Stimulated activated effector memory CD8-positive, alpha-beta T cell treated with anti-CD3 and anti-CD28 coated beads, Interleukin-12 subunit alpha, Interleukin-12 subunit beta, amount 100 ng/mL, for 72 hours (primary cell): ENCODE data around the gene FAM76A.

Experiments used
- ATAC-seq: fragments of 150-1000 bp; cut with Tn5 transposase; 2 replicates; pipeline ENCODE4 v1.10.0; 2021
- DNase-seq, 2 donors: peaks; one replicate each; pipeline ENCODE4 v3.0.0; 2021 to 2022; ENCODE audit warnings: low spot score in 2 of 2
- H3K27ac Mint-ChIP-seq: one replicate; pipeline ENCODE4 v1.8.0; 2022; ENCODE audit warnings: mild to moderate bottlenecking, mixed read lengths
- H3K36me3 Mint-ChIP-seq: one replicate; pipeline ENCODE4 v1.8.0; 2022; ENCODE audit warnings: mild to moderate bottlenecking, mixed read lengths
- H3K4me1 Mint-ChIP-seq: one replicate; pipeline ENCODE4 v1.8.0; 2022; ENCODE audit warnings: mixed read lengths
- H3K4me3 Mint-ChIP-seq: one replicate; pipeline ENCODE4 v1.8.0; 2022; ENCODE audit warnings: mild to moderate bottlenecking, mixed read lengths
- H3K9me3 Mint-ChIP-seq: one replicate; pipeline ENCODE4 v1.8.0; 2022; ENCODE audit warnings: mixed read lengths

The FAM76A gene

GRCh38 chr1:27713139-27713725 lies 12.5 kb upstream of the FAM76A start:
- Mint-ChIP-seq H3K9me3 (peaks cover 9% of the 10 kb centered on the region), H3K4me3 (no peak overlapping the region), H3K27ac (no peak overlapping the region), H3K36me3 (no peaks in the 10 kb centered on the region), H3K4me1 (peaks cover 7% of the 10 kb centered on the region)
- ATAC-seq (no peak), DNase-seq (no peak)

- Mint-ChIP-seq H3K4me1 (peaks cover 7% of the 10 kb centered on the region), H3K27ac (no peak overlapping the region), H3K36me3 (no peaks in the 10 kb centered on the region), H3K9me3 (peaks cover 9% of the 10 kb centered on the region), H3K4me3 (no peak overlapping the region)
- ATAC-seq: no peak
- no peak for DNase-seq
These were observed 11.8 kb upstream of the FAM76A start for GRCh38 chr1:27713869-27714513.

- DNase-seq (no peak), ATAC-seq (no peak)
- Mint-ChIP-seq H3K4me1 (peaks cover 7% of the 10 kb centered on the region), H3K36me3 (no peaks in the 10 kb centered on the region), H3K4me3 (no peak overlapping the region), H3K9me3 (peaks cover 9% of the 10 kb centered on the region), H3K27ac (no peak overlapping the region)
These were observed 9.4 kb upstream of the FAM76A start for GRCh38 chr1:27716262-27716895.

- no peak overlapping the region for H3K4me3 Mint-ChIP-seq
- peaks cover 7% of the 10 kb centered on the region for H3K4me1 Mint-ChIP-seq
- DNase-seq (no peak), ATAC-seq (no peak)
- no peaks in the 10 kb centered on the region for H3K36me3 Mint-ChIP-seq
- peaks cover 9% of the 10 kb centered on the region for H3K9me3 Mint-ChIP-seq
- H3K27ac Mint-ChIP-seq: peak overlapping the region; percentile 1
These were observed 6.2 kb upstream of the FAM76A start for GRCh38 chr1:27719286-27720251.

GRCh38 chr1:27724961-27725373 lies 794 bp upstream of the FAM76A start:
- ATAC-seq (no peak), DNase-seq (no peak)
- H3K9me3 Mint-ChIP-seq: no peaks in the 10 kb centered on the region
- peaks cover 10% of the 10 kb centered on the region for H3K4me1 Mint-ChIP-seq
- H3K27ac Mint-ChIP-seq: peak overlapping the region; percentile 99
- H3K36me3 Mint-ChIP-seq: peaks cover 18% of the 10 kb centered on the region
- peak overlapping the region; percentile 80 for H3K4me3 Mint-ChIP-seq

DNA sequence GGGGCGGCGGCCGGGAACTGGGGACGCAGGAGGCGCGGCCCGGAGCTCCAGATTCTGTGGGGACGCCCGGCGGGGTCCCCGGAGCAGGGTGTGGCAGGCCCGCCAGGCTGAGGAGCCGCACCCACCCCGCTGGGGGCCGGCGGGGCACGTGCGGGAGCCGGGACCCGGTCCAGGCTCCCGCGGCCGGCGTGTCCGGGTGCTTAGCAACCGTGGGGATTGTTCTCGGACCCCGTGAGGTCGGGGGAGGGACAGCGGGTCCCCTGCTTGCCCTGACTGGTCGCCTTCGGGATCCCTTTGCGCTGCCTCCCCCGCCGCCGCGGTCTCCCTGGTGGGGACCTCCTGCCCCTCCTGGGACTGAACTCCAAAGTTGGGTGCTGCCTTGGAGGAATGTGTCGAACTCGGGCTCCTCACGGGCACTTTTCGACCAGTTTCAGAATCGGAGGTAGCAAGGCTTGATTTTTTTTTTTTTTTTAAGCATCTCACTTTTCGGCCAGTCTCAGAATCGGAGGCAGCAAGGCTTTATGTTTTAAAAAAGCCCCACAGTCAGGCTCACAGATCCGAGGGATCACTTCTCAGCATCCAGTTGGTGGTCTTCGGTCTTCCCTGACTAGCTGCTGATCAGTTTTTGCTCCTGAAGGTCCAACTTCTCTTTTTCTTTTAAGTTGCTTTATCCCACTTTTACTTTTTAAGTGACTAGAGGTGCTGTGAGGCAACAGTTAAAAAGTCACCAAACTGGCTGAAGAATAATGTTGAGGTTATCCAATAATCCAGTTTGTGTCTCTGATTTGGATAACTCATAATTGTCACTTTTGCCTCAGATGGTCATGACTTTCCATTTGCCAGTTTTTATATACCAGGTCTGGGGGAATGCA lies 648 bp downstream of the FAM76A start:
- peaks cover 32% of the 10 kb centered on the region for H3K36me3 Mint-ChIP-seq
- peak; percentile 40 to 80 for DNase-seq
- H3K27ac Mint-ChIP-seq: peak overlapping the region; percentile 61
- H3K4me3 Mint-ChIP-seq: peak overlapping the region; percentile 80
- no peaks in the 10 kb centered on the region for H3K9me3 Mint-ChIP-seq
- H3K4me1 Mint-ChIP-seq: peaks cover 10% of the 10 kb centered on the region
- peak; percentile 14 for ATAC-seq

DNA sequence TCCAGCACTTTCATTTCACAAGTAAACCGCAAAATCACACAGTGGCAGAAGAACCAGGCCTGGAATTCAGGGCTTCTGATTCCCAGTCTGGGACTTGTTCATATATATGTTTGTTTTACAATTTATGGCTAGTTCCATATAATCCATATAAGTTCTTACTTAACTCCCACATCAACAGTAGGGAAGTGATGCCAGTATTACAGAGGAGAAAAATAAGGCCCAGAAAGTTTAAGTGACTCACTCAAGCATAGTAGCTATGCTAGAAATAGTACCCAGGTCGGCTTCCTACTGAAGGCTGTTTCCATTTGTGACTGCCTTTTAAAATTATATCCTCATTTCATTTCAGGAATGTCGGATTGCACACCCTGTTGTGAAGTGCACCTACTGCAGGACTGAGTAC lies 1.4 kb downstream of the FAM76A start:
- Mint-ChIP-seq H3K4me1 (peaks cover 10% of the 10 kb centered on the region), H3K9me3 (no peaks in the 10 kb centered on the region), H3K36me3 (peaks cover 40% of the 10 kb centered on the region), H3K4me3 (peak overlapping the region; percentile 80), H3K27ac (peak overlapping the region; percentile 61)
- ATAC-seq: no peak
- no peak for DNase-seq

DNA sequence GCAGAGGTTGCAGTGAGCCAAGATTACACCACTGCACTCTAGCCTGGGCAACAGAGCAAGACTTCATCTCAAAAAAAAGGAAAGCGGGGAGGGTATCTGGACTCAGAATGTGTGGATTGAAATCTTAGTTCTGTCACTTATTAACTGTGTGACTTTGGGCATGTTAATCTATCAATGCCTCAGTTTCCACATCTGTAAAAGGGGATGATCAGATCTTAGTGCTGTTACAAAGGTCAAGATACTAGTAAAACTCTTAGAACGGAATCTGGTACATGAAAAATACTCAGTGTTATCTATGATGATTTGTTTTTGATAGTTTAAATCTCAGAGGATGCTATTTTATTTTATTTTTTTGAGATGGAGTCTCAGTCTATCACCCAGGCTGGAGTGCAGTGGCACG lies 10.5 kb downstream of the FAM76A start:
- H3K4me1 Mint-ChIP-seq: no peaks in the 10 kb centered on the region
- DNase-seq: no peak
- no peaks in the 10 kb centered on the region for H3K9me3 Mint-ChIP-seq
- no peak overlapping the region for H3K4me3 Mint-ChIP-seq
- peak overlapping the region; percentile 52 for H3K27ac Mint-ChIP-seq
- H3K36me3 Mint-ChIP-seq: peaks cover 61% of the 10 kb centered on the region
- ATAC-seq: no peak

- no peaks in the 10 kb centered on the region for H3K9me3 Mint-ChIP-seq
- peaks cover 28% of the 10 kb centered on the region for H3K36me3 Mint-ChIP-seq
- no peak overlapping the region for H3K4me3 Mint-ChIP-seq
- no peak for ATAC-seq
- no peak for DNase-seq
- H3K27ac Mint-ChIP-seq: no peak overlapping the region
- no peaks in the 10 kb centered on the region for H3K4me1 Mint-ChIP-seq
These were observed 15.4 kb downstream of the FAM76A start for GRCh38 chr1:27741121-27741520.

DNA sequence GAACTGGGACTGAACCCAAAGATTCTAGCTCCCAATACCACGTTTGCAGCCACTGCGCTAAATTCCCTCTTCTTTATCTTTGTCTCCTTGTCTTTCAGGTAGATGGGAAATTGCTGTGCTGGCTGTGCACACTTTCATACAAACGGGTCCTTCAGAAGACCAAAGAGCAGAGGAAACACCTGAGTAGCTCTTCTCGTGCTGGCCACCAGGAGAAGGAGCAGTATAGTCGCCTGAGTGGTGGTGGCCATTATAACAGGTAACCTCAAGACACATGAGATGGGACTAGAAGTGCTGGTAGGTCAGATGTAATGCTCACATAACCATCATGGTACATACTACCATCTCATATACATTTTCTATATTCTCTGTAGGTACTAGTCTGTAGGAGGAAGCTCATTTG lies 18.8 kb downstream of the FAM76A start:
- H3K4me3 Mint-ChIP-seq: no peak overlapping the region
- H3K36me3 Mint-ChIP-seq: peaks cover 31% of the 10 kb centered on the region
- no peaks in the 10 kb centered on the region for H3K4me1 Mint-ChIP-seq
- no peaks in the 10 kb centered on the region for H3K9me3 Mint-ChIP-seq
- DNase-seq: no peak
- no peak for ATAC-seq
- H3K27ac Mint-ChIP-seq: no peak overlapping the region

- Mint-ChIP-seq H3K27ac (peak overlapping the region; percentile 1), H3K36me3 (peaks cover 40% of the 10 kb centered on the region), H3K4me1 (no peaks in the 10 kb centered on the region), H3K9me3 (no peaks in the 10 kb centered on the region), H3K4me3 (no peak overlapping the region)
- ATAC-seq (no peak), DNase-seq (no peak)
These were observed 19.7 kb downstream of the FAM76A start for GRCh38 chr1:27745466-27745865.

- no peak for ATAC-seq
- Mint-ChIP-seq H3K4me3 (no peak overlapping the region), H3K4me1 (no peaks in the 10 kb centered on the region), H3K36me3 (peaks cover 75% of the 10 kb centered on the region), H3K9me3 (no peaks in the 10 kb centered on the region), H3K27ac (peak overlapping the region; percentile 10)
- no peak for DNase-seq
These were observed 26.6 kb downstream of the FAM76A start for GRCh38 chr1:27752360-27752759.

- Mint-ChIP-seq H3K27ac (no peak overlapping the region), H3K4me3 (no peak overlapping the region), H3K36me3 (peaks cover 79% of the 10 kb centered on the region), H3K9me3 (no peaks in the 10 kb centered on the region), H3K4me1 (no peaks in the 10 kb centered on the region)
- DNase-seq (no peak), ATAC-seq (no peak)
These were observed 29.5 kb downstream of the FAM76A start for GRCh38 chr1:27755286-27755685.

GRCh38 chr1:27755865-27756264 lies 30.1 kb downstream of the FAM76A start:
- Mint-ChIP-seq H3K27ac (no peak overlapping the region), H3K4me3 (no peak overlapping the region)

More at GRCh38 chr1:27755865-27756264, 30.1 kb downstream of the FAM76A start:
- DNase-seq (no peak), ATAC-seq (no peak)
- Mint-ChIP-seq H3K4me1 (no peaks in the 10 kb centered on the region), H3K36me3 (peaks cover 79% of the 10 kb centered on the region), H3K9me3 (no peaks in the 10 kb centered on the region)
